Smooth muscle cell (in vitro differentiated cells): ENCODE data around the gene CD244. TPM values are rescaled to one million over a fixed set of nuclear protein-coding genes. Genes with fewer than 3 reads are reported as not detected.

Experiments
- DNase-seq: peaks from one replicate; lab custom pipeline; 2025; ENCODE audit not compliant: unreplicated experiment; lab: John Stamatoyannopoulos, UW
- H2AFZ ChIP-seq: fragments of 200-600 bp; sonication (generic); 2 replicates; pipeline ENCODE4 v1.6.0; 2016; ENCODE audit warnings: antibody characterized with exemption, low read depth, mild to moderate bottlenecking
- H3F3A ChIP-seq: fragments of 200-600 bp; sonication (generic); 2 replicates; pipeline ENCODE4 v1.6.0; 2017; ENCODE audit warnings: antibody characterized with exemption, low read depth
- H3K27ac ChIP-seq: fragments of 200-600 bp; sonication (generic); 2 replicates; pipeline ENCODE4 v1.5.1; 2016; ENCODE audit warnings: low read depth, mild to moderate bottlenecking
- H3K27me3 ChIP-seq: fragments of 200-600 bp; sonication (generic); 2 replicates; pipeline ENCODE4 v1.6.1; 2016; ENCODE audit warnings: low read depth, mild to moderate bottlenecking
- H3K36me3 ChIP-seq: fragments of 200-600 bp; sonication (generic); 2 replicates; pipeline ENCODE4 v1.5.1; 2016; ENCODE audit warnings: low read depth
- H3K4me1 ChIP-seq: fragments of 200-600 bp; sonication (generic); 2 replicates; pipeline ENCODE4 v1.5.1; 2016; ENCODE audit warnings: low read depth
- H3K4me2 ChIP-seq: fragments of 200-600 bp; sonication (generic); 2 replicates; pipeline ENCODE4 v1.6.0; 2016; ENCODE audit warnings: mild to moderate bottlenecking
- H3K4me3 ChIP-seq: fragments of 200-600 bp; sonication (generic); 2 replicates; pipeline ENCODE4 v1.5.1; 2016; ENCODE audit warnings: mild to moderate bottlenecking
- H3K79me2 ChIP-seq: fragments of 200-600 bp; sonication (generic); 2 replicates; pipeline ENCODE4 v1.6.0; 2016; ENCODE audit warnings: low read depth, mild to moderate bottlenecking
- H3K9ac ChIP-seq: fragments of 200-600 bp; sonication (generic); 2 replicates; pipeline ENCODE4 v1.6.0; 2016; ENCODE audit warnings: low read depth
- H3K9me3 ChIP-seq: fragments of 200-600 bp; sonication (generic); replicated peaks from 2 replicates; pipeline ENCODE4 v1.5.1; 2016; ENCODE audit warnings: low read depth
- H4K20me1 ChIP-seq: fragments of 200-600 bp; sonication (generic); 2 replicates; pipeline ENCODE4 v1.6.0; 2016; ENCODE audit warnings: low read depth
- CTCF ChIP-seq: fragments of 200-600 bp; sonication (generic); IDR thresholded peaks from 2 replicates; pipeline ENCODE4 v1.5.1; 2017; ENCODE audit warnings: borderline replicate concordance, mild to moderate bottlenecking, antibody characterized with exemption; ENCODE audit not compliant: insufficient read depth, poor library complexity, severe bottlenecking
- WGBS: methylation state at CpG from one replicate; pipeline ENCODE4 v1.1.7; 2016; ENCODE audit warnings: low lambda C conversion rate; 5-methylcytosine and 5-hydroxymethylcytosine counted together
- polyA plus RNA-seq: library from polyadenylated mRNA; unstranded; fragments of >200 nt; fragmentation: Nextera tagmentation; extraction: Ambion mirVana; gene quantifications from 2 replicates; pipeline ENCODE4 v1.2.1, GENCODE V29; 2016
- total RNA-seq: library from RNA; depleted of rRNA; stranded (reverse); fragments of >200 nt; gene quantifications from 2 replicates; pipeline ENCODE4 v1.2.3, GENCODE V29; 2014

Gene CD244
- total and polyA plus RNA-seq, 2 experiments from 2014 or later, result 0.99 TPM; not detected in 1

GRCh38 chr1:160863061-160863773, 530 bp upstream of the CD244 start:
- Histone ChIP-seq H3K27me3 (no peaks in the 10 kb centered on the region), H3F3A (no peaks in the 10 kb centered on the region), H3K79me2 (no peaks in the 10 kb centered on the region), H3K4me2 (no peak overlapping the region), H4K20me1 (no peaks in the 10 kb centered on the region), H2AFZ (no peak overlapping the region), H3K4me1 (no peaks in the 10 kb centered on the region), H3K27ac (no peak overlapping the region), H3K4me3 (no peak overlapping the region), H3K36me3 (no peaks in the 10 kb centered on the region), H3K9ac (no peak overlapping the region), H3K9me3 (no peaks in the 10 kb centered on the region)
- TF ChIP-seq CTCF, result no peak
- 89% methylated on average over 11 of the region's 11 CpGs for WGBS
- no peak for DNase-seq

GRCh38 chr1:160860840-160861505, 1.7 kb downstream of the CD244 start:
- H4K20me1 ChIP-seq, result no peaks in the 10 kb centered on the region
- H3K4me1 ChIP-seq, result no peaks in the 10 kb centered on the region
- H3K27ac ChIP-seq, result no peak overlapping the region
- H2AFZ ChIP-seq, result no peak overlapping the region
- no peak for TF ChIP-seq CTCF
- H3F3A ChIP-seq, result no peaks in the 10 kb centered on the region
- no peak overlapping the region for H3K9ac ChIP-seq
- DNase-seq, result no peak
- H3K9me3 ChIP-seq, result no peaks in the 10 kb centered on the region
- no peak overlapping the region for H3K4me3 ChIP-seq
- no peaks in the 10 kb centered on the region for H3K79me2 ChIP-seq
- no peaks in the 10 kb centered on the region for H3K27me3 ChIP-seq
- 95% methylated on average over 5 of the region's 5 CpGs for WGBS
- no peak overlapping the region for H3K4me2 ChIP-seq
- H3K36me3 ChIP-seq, result no peaks in the 10 kb centered on the region

GRCh38 chr1:160859166-160859565, 3.5 kb downstream of the CD244 start:
- no peaks in the 10 kb centered on the region for H3K36me3 ChIP-seq

More at GRCh38 chr1:160859166-160859565, 3.5 kb downstream of the CD244 start:
- Histone ChIP-seq H3K27me3 (no peaks in the 10 kb centered on the region), H4K20me1 (no peaks in the 10 kb centered on the region), H3K27ac (no peak overlapping the region), H3K4me1 (no peaks in the 10 kb centered on the region), H2AFZ (no peak overlapping the region), H3K4me3 (no peak overlapping the region), H3K79me2 (no peaks in the 10 kb centered on the region), H3K9ac (no peak overlapping the region), H3K4me2 (no peak overlapping the region), H3K9me3 (no peaks in the 10 kb centered on the region), H3F3A (no peaks in the 10 kb centered on the region)
- no peak for DNase-seq
- TF ChIP-seq CTCF, result no peak
- 94% methylated on average over 5 of the region's 5 CpGs for WGBS
